HG03521 (cell line): Measurements from ENCODE around the gene DDX23.
"Not testable (repeated sequence)": the region's sequence is repeated elsewhere in the genome, so short reads cannot be mapped to it uniquely, and the experiment has no call there.

ENCODE experiments used
- ATAC-seq: cut with Tn5 transposase; IDR thresholded peaks from one replicate; pipeline ENCODE4 v1.9.1; 2021; ENCODE audit warnings: mild to moderate bottlenecking, moderate library complexity; ENCODE audit not compliant: unreplicated experiment

The DDX23 gene

DNA sequence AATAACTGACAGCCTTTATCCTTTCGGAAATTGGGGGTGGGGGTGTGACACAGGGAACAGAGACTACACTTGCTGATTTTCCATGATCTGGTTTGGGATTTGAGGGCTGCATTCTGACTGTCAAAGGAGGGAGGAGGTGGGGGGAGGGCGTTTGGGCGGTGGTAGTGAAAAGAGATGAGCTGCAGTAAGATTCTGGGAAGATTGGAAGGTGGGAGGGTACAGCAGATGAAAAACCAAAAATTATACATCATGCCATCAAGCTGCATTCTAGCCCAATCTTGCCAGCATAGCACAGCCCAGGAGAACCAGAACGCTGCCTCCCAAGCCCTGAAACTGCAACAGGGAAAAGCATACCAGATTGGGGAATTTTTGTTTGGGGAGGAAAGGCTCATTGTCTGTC is 11.3 kb upstream of the DDX23 start:
- ATAC-seq, result no peak

DNA sequence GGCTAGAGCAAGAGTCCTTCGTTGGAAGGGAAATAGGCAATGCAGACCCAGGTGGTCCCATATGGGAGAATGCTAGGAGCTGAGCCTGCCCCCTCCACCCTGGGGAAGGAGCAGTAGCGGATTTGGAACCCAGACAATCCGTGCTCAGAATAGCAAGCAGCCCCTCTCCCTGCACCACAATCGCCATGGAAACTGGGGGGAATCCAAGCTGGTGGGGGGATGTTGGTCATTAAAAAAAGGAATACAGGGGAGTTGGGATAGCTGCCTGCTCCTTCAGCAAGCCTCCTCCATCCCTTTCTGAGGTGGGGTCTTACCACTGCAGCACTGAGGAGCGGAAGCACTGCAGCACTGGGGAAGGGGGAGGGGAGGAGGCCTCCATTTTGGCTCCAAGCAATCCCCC is 10.8 kb upstream of the DDX23 start:
- ATAC-seq, result no peak

DNA sequence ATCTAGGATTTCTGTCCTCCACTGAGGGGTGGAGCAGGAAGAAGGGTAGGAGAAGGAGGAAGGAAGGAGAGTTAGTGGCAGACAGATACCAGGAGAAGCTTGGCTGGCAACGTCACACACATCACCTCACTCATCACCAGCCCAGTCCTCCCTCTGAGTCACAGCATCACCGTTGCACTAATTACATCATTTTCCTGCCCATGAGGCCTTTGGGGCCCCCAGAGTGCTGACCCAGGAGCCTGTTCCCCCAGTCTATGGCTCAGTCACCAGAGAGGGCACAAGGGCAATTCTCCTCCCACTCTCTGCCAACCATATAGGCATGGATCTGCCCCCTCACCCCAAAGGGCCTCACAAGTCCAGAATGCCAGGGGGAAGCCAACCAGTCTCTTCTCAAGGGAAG is 9.1 kb upstream of the DDX23 start:
- no peak for ATAC-seq

DNA sequence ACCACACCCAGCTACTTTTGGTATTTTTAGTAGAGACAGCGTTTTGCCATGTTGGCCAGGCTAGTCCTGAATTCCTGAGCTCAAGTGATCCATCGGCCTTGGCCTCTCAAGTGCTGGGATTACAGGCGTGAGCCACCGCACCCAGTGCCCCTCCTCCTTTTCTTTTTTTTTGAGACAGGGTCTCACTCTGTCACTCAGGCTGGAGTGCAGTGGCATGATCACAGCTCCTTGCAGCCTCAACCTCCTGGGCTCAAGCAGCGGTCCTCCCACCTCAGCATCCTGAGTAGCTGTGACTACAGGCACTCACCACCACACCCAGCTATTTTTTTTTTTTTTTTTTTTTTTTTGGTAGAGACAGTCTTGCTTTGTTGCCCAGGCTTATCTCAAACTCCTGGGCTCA is 8.3 kb upstream of the DDX23 start:
- not testable (repeated sequence) for ATAC-seq

DNA sequence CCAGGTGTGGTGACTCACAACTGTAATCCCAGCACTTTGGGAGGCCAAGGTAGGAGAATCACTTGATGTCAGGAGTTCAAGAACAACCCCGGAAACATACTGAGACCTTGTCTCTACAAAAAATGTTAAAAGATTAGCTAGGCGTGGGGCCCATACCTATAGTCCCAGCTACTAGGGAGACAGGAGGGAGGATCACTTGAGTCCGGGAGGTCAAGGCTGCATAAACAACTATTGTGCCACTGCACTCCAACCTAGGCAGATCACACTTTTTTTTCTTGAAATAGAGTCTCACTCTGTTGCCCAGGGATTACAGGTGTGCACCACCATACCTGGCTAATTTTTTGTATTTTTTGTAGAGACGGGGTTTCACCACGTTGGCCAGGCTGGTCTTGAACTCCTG is 7.6 kb upstream of the DDX23 start:
- no peak for ATAC-seq

DNA sequence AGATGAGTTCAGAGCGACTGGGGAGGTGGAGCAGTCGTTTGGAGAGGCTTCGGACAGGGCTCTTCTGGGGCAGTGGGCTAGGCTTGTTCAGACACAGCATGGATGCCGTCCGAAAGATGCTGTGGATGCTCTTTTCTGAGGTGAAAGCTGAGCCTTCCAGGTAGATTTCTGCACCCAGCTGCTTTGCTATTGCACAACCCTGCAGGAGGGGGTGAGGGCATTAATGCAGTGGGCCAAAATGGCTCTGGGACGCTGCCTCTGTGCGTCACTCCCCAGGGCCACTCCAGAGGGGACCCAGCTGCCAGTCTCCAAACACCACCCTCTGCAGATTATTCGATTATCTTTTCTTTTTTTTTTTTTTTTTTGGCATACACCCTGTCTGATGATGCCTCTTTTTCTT is 6.1 kb upstream of the DDX23 start:
- no peak for ATAC-seq

DNA sequence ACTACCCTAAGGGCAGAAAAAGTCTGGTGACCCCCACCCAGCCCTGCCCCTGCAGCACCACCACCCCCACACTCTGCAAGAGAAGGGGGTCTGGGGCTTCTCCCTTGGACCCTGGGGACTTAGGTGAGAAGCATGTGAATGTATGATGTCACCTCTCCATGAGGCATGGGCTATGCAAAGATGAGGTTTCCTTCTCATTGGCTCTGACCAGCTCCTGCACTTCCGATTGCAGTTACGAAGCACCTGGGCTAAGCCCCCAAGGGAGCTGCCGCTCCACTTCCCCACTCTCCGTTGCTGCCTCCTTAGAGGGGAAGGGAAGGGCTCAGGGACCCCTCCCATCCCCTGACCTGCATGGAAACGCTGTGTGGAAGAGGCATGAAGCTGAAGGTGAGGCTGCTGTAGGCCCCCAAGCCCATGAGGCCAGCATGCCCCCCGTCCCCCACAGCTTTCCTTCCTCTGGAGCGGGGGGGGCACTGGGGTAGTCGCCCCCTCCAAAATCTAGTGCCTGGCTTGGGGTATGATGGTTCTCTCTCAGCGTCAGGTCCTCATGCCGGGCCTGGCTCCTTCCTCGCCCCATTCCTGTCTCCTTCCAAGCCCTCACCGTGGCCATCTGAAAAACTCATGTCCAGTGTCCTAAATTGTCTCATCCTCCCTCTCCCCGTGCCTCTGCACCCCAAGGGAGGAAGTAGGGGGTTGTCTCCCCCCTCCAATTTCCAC is 5.5 kb upstream of the DDX23 start:
- ATAC-seq, result no peak

DNA sequence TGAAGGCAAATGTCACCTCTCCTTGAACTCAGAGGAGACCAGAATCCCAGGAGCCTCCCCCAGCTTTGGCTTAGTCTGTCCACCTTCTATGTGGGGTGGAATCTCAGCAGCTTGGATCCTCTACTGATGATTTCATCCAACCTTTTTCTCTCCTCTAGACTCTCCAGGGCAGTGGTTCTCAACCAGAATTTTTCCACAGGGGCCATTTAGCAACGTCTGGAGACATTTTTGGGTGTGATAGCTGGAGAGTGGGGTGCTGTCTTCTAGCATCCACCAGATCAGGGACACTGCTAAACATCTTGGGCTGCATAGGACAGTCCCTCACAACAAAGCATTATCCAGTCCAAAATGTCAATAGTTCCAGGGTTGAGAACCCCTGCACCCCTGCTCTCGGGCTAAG is 4.4 kb upstream of the DDX23 start:
- ATAC-seq, result no peak

DNA sequence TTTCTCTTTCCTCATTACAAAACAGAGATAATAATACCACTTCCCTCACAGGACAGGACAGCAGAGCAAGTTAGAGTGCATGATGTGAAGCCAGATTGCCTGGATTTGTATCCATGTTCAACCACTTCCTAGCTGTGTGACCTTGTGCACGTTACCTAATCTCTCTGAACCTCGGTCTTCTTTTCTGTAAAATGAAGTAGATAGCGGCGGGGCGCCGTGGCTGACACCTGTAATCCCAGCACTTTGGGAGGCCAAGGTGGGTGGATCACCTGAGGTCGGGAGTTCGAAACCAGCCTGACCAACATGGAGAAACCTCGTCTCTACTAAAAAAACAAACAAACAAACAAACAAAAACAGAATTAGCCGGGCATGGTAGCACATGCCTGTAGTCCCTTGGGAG is 3.0 kb upstream of the DDX23 start:
- not testable (repeated sequence) for ATAC-seq

DNA sequence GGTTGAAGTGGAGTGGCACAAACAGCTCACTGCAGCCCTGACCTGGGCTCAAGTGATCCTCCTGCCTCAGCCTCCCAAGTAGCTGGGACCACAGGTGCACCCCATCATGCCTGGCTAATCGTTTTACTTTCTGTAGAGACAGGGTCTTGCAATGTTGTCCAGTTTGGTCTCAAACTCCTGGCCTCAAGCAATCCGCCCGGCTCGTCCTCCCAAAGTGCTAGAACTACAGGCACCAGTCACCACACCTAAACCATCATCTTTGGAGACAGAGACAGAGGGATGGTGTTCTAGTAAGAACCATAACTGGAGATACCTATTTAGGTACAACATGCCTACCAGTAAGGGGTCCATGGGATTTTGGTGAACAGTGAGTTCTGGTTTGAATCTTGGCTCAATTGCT is 2.5 kb upstream of the DDX23 start:
- ATAC-seq, result no peak

DNA sequence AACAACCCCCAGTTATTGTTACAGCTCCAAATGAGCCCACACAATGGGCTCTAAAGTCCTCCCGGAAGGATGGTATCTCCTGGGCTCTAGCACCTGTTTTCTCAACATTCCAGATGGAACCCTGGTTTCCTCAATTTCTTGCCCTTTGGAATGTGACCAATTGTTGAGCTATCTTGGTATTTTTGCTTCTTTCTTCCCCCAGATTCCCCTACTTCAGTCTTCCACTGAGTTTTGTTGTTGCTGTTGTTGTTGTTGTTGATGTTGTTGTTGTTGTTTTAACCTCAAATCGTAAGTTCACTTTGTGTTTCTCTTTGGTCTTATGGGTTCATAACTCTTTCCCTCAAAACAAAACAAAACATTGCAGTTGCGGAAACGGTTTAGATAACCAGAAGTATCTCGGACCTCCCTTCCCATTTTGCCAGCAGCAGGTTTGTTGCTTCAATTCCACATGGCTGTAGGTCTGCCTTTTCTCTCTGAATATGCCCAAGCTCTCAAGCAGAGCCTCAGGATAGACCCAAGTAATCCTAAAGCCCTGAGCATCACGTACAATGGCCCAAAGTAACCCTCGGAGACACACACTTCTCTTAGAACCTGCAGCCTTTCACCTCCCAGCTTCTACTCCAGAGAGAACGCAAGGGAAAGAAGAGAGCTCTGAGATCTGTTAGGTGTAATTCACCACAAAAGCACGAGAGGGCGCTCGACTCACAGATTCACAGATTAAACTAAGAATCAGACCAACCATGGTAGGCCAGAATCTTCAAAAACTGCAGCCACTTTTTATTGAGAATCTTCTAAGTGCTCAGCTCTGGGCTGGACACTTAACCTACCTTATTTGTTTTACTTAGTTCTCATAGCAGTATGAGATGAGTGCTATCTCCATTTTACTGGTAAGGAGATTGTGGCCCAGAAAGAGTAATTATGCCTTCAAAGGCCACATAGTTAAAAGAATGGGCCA is 1.0 kb upstream of the DDX23 start:
- peak; percentile 29 for ATAC-seq

DNA sequence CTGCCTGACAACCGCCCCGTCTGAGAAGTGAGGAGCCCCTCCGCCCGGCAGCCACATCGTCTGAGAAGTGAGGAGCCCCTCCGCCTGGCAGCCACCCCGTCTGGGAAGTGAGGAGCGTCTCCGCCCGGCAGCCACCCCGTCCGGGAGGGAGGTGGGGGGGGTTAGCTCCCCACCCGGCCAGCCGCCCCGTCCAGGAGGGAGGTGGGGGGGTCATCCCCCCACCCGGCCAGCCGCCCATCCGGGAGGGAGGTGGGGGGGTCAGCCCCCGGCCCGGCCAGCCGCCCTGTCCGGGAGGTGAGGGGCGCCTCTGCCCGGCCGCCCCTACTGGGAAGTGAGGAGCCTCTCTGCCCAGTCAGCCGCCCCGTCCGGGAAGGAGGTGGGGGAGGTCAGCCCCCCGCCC is 9.9 kb downstream of the DDX23 start:
- ATAC-seq, result not testable (repeated sequence)

DNA sequence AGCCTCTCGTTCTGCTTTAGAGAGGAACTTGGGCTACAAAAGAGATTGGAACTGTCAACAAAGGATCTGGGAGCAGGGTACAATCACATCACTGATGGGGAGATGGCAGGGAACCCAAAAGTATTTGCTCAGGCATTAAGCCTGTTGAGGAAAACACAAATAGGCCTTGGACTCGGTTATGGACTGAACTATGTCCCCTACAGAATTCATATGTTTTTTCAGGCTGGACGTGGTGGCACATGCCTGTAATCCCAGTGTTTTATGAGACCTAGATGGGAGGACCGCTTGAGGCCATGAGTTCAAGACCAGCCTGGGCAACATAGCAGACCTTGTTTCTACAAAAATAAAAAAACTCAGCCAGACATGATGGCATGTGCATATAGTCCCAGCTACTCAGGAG is 13.9 kb downstream of the DDX23 start:
- ATAC-seq, result no peak

DNA sequence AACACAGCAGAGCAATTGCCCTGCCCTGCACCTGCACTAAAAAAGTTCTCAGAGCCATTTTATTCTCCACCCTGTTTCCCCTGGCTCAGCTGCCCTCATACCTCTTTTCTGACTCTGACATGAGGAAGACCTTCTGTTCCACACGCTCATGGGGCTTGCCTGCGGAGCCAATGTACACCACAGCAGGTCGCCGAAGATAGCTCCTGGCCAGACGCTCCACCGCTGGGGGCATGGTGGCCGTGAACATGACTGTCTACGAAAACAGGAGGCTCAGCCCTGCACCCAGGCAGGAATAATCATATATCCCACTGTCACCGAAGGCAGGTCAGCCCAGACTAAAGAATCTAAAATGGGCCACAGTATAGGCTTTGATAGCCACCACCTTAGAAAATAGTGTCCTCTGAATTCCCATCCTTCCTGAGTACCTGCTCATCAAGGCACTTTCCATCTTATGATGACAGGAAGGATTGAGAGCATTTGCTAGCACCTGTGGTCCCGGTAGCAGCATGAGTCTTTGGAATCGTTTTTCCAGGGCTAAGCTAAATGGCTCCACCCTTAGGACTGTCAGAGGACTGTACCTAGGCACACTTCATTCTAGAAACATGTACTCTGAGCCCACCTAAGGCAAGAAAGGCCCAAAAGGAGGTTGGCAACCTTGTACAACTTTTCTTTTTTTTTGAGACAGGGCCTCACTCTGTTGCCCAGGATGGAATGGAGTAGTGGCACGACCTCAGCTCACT is 19.5 kb downstream of the DDX23 start:
- ATAC-seq, result no peak

DNA sequence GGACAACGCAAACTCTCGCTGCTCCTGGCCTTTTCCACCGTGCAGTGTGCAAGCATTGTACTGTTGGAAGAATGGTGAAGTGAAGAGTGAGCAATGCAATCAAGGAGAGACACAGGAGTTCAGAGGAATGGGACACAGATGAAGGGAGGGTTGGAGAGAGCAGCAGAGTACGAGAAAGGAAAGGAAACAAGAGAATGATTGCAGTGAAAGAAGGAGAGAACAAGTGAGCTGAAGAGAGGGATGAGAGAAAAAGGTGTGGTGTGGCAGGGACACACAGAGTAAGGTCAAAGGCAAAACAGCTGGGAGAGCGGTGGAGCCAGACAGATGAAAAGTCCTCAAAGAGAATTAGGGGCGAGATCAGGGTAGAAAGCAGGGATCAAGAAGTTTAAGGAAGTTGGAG is 20.7 kb downstream of the DDX23 start:
- ATAC-seq, result no peak

DNA sequence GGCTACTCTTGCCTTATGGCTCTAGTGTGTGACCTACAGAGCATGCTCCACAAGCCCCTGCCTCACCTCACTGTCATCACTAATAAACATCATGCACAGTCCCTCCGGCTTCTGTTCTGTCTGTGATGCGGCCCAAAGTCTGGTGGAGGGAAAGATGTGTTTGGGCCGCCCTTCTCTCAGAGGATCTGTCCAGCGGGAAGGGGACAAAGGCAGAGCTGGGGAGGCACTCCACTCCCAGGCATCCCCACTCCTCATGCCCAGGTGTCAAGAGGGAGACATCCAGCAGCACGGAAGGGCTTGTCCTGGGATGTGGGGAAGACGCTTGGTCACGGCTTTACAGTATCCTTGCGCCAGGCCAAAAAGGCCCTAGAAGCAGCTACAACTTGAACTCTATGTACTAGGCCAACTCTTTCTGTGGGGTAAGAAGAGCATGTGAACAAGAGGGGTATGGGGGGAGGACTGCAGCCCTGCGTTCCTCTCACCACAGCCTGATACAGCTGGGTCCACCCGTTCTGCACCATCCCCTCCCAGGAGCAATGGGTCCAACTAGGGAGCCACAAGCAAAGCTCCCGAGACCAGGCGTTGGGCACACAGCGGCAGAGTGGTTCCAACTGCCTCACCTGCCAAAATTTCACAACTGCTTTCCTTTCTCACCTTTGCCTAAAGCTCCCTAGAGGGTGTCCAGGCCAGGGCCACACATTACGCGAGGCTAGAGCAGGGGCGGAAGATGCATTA is 23.0 kb downstream of the DDX23 start:
- no peak for ATAC-seq

DNA sequence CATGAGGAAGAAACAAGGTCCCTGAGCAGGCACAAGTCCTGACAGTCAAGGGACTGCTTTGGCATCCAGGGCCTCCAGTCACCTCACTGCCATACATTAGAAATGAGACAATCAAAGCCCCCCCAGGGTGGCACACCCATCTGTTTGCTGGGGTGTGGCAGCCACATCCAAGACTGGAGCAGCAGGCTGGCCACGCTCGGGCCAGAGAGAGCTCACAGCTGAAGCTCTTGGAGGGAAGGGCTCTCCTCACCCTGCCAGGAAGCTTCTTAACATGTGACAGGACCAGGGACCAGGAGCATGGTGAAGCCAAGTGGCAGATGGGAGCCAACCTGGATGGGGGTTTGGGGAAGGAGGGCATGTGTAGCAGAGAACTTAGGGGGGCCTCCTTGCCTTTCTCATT is 23.7 kb downstream of the DDX23 start:
- no peak for ATAC-seq

DNA sequence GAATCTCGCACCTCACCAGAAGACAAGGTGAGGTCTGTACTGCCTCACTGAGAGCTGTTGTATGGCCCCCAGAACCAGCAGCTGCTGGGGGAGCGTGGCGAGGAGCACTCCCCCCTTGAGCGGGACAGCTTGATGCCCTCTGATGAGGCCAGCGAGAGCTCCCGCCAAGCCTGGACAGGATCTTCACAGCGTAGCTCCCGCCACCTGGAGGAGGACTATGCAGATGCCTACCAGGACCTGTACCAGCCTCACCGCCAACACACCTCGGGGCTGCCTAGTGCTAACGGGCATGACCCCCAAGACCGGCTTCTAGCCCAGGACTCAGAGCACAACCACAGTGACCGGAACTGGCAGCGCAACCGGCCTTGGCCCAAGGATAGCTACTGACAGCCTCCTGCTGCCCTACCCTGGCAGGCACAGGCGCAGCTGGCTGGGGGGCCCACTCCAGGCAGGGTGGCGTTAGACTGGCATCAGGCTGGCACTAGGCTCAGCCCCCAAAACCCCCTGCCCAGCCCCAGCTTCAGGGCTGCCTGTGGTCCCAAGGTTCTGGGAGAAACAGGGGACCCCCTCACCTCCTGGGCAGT is 24.4 kb downstream of the DDX23 start:
- ATAC-seq, result no peak

DNA sequence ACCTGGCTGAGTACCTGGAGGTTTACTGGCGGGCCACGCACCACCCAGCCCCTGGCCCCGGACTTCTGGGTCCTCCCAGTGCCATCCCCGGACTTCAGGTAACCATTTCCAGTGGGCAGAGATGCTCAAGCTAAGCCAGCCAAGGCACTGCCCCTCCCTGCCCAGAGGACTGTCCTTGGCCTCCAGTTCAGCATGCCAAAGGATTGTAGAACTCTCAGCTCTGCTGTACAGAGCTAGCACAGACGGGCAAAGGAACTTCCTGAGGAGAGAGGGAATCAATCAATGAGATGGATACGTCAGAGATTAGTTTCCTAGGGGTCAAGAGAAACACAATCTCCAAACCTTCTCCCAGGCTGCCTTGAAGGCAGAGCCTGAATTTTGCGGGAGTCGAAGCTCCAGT is 24.9 kb downstream of the DDX23 start:
- no peak for ATAC-seq

DNA sequence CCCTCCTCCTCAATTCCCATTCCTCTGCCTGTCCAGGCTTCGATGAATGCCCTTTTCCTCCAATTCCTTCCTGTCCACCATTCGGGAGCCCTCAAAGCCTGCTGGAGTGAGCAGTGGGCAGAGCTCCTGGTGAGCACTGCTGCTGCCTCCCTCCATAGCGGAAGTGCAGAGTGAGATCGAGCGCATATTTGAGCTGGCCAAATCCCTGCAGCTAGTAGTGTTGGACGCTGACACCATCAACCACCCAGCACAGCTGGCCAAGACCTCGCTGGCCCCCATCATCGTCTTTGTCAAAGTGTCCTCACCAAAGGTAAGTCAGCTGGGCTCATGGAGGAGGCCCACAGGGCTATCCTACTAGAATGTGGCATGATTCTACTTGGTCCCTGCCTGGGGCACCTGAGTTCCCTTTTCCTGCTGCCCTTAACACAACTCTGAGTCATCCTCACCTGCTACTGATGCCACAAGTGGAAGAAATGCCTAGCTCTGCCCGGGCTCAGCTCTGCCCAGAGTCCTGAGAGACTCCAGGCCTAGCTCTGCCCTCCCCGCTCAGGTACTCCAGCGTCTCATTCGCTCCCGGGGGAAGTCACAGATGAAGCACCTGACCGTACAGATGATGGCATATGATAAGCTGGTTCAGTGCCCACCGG is 25.6 kb downstream of the DDX23 start:
- no peak for ATAC-seq
